GM12878 (cell line): Measurements from ENCODE around the gene TTC22. TPM values are rescaled to one million over a fixed set of nuclear protein-coding genes. Genes with fewer than 3 reads are reported as not detected.

ENCODE experiments used
- BACH1 ChIP-seq: fragments of 450-650 bp; IDR thresholded peaks from 2 replicates; pipeline ENCODE4 v1.6.1; 2017; ENCODE audit warnings: mild to moderate bottlenecking, borderline replicate concordance
- BHLHE40 ChIP-seq, 2 experiments: fragments of 450-650 bp in 1 of 2; IDR thresholded peaks; 2 replicates each; pipeline ENCODE4 v1.6.1; 2011 to 2017; ENCODE audit warnings: low read depth in 2 of 2, borderline replicate concordance in 1 of 2, improper control_type of control experiment in 1 of 2, low read length in 1 of 2, mild to moderate bottlenecking in 1 of 2
- DPF2 ChIP-seq: fragments of 450-650 bp; IDR thresholded peaks from 2 replicates; pipeline ENCODE4 v1.6.1; 2017; ENCODE audit warnings: mild to moderate bottlenecking
- EP300 ChIP-seq, 2 experiments: fragments of 150-350 bp in 1 of 2; IDR thresholded peaks; 2 replicates each; pipeline ENCODE4 v1.6.1; 2011 to 2012; ENCODE audit warnings: low read depth in 2 of 2, low read length in 2 of 2, borderline replicate concordance in 1 of 2, improper control_type of control experiment in 1 of 2, inconsistent platforms in 1 of 2; ENCODE audit not compliant: control insufficient read depth in 1 of 2
- HCFC1 ChIP-seq: fragments of 150-350 bp; IDR thresholded peaks from 2 replicates; pipeline ENCODE4 v1.6.1; 2014; ENCODE audit warnings: low read length
- IKZF1 ChIP-seq: fragments of 450-650 bp; conservative IDR thresholded peaks from 2 replicates; pipeline ENCODE4 v1.6.1; 2017; ENCODE audit warnings: antibody characterized with exemption, mild to moderate bottlenecking
- IKZF2 ChIP-seq, 2 experiments: fragments of 450-650 bp; IDR thresholded peaks; 2 replicates each; pipeline ENCODE4 v1.6.1; 2017; ENCODE audit warnings: mild to moderate bottlenecking in 2 of 2, moderate library complexity in 2 of 2
- JUNB ChIP-seq: IDR thresholded peaks from 2 replicates; pipeline ENCODE4 v1.6.1; 2016; ENCODE audit warnings: antibody characterized with exemption, mild to moderate bottlenecking
- LARP7 ChIP-seq: fragments of 450-650 bp; IDR thresholded peaks from 2 replicates; pipeline ENCODE4 v1.6.1; 2017; ENCODE audit warnings: mild to moderate bottlenecking
- NBN ChIP-seq: fragments of 450-650 bp; IDR thresholded peaks from 2 replicates; pipeline ENCODE4 v1.6.1; 2016
- NFYB ChIP-seq: IDR thresholded peaks from 2 replicates; pipeline ENCODE4 v1.6.1; 2011; ENCODE audit warnings: low read depth, mild to moderate bottlenecking, low read length, improper control_type of control experiment, moderate library complexity; ENCODE audit not compliant: insufficient read depth
- NR2C2 ChIP-seq: IDR thresholded peaks from 2 replicates; pipeline ENCODE4 v1.6.1; 2011; ENCODE audit warnings: borderline replicate concordance, low read depth; ENCODE audit not compliant: control insufficient read depth, insufficient read length
- NR2F1 ChIP-seq: fragments of 450-650 bp; conservative IDR thresholded peaks from 2 replicates; pipeline ENCODE4 v1.6.1; 2017; ENCODE audit warnings: mild to moderate bottlenecking
- NRF1 ChIP-seq: conservative IDR thresholded peaks from 2 replicates; pipeline ENCODE4 v1.6.1; 2011; ENCODE audit warnings: mild to moderate bottlenecking, low read depth, low read length, improper control_type of control experiment
- RAD21 ChIP-seq: IDR thresholded peaks from 2 replicates; pipeline ENCODE4 v1.6.1; 2011; ENCODE audit warnings: mild to moderate bottlenecking, low read depth, low read length, moderate library complexity; ENCODE audit not compliant: insufficient read depth
- RCOR1 ChIP-seq: conservative IDR thresholded peaks from 2 replicates; pipeline ENCODE4 v1.6.1; 2012; ENCODE audit warnings: low read depth, low read length, improper control_type of control experiment
- RFX5 ChIP-seq: IDR thresholded peaks from 2 replicates; pipeline ENCODE4 v1.6.1; 2011; ENCODE audit warnings: low read depth, low read length, improper control_type of control experiment
- SMARCA5 ChIP-seq: fragments of 450-650 bp; IDR thresholded peaks from 2 replicates; pipeline ENCODE4 v1.6.1; 2017; ENCODE audit warnings: mild to moderate bottlenecking
- STAT1 ChIP-seq: fragments of 450-650 bp; conservative IDR thresholded peaks from 2 replicates; pipeline ENCODE4 v1.6.1; 2014; ENCODE audit warnings: antibody characterized with exemption, mild to moderate bottlenecking
- STAT3 ChIP-seq: IDR thresholded peaks from 2 replicates; pipeline ENCODE4 v1.6.1; 2011; ENCODE audit warnings: low read depth, low read length, improper control_type of control experiment
- TAF1 ChIP-seq: IDR thresholded peaks from 2 replicates; pipeline ENCODE4 v1.6.1; 2011; ENCODE audit warnings: mild to moderate bottlenecking, low read depth, low read length, borderline replicate concordance
- TCF3 ChIP-seq: IDR thresholded peaks from 2 replicates; pipeline ENCODE4 v1.6.1; 2012; ENCODE audit warnings: low read depth, mild to moderate bottlenecking, low read length, borderline replicate concordance; ENCODE audit not compliant: insufficient read depth
- YBX1 ChIP-seq: fragments of 450-650 bp; IDR thresholded peaks from 2 replicates; pipeline ENCODE4 v1.6.1; 2016; ENCODE audit warnings: antibody characterized with exemption
- ZBTB40 ChIP-seq: fragments of 450-650 bp; IDR thresholded peaks from 2 replicates; pipeline ENCODE4 v1.6.1; 2016; ENCODE audit warnings: mild to moderate bottlenecking, moderate library complexity, borderline replicate concordance
- ZNF24 ChIP-seq: fragments of 450-650 bp; IDR thresholded peaks from 2 replicates; pipeline ENCODE4 v1.6.1; 2017; ENCODE audit warnings: antibody characterized with exemption, mild to moderate bottlenecking
- polyA plus RNA-seq, 11 experiments: library from polyadenylated mRNA; depleted of rRNA in 4 of 11; unstranded in 6 of 11; stranded (reverse) in 5 of 11; fragments of >200 nt; fragmentation: Nextera tagmentation in 4 of 11; fragmentation: Illumina TruSeq in 1 of 11; extraction: Ambion mirVana in 4 of 11; extraction: Trizol in 1 of 11; gene quantifications; 1 replicate in 1 of 11; 2 replicates in 10 of 11; pipeline versions ENCODE4 v1.2.1 to v1.2.3, GENCODE V29; 2011 to 2016; ENCODE audit warnings: inconsistent platforms in 2 of 11, missing spikeins in 2 of 11, low read depth in 1 of 11
- total RNA-seq, 4 experiments: library from RNA; depleted of rRNA in 3 of 4; stranded (reverse); fragments of >200 nt in 3 of 4; fragmentation: Illumina TruSeq in 1 of 4; extraction: Trizol in 1 of 4; gene quantifications; 2 replicates each; pipeline versions ENCODE4 v1.2.1 to v1.2.3, GENCODE V29; 2013 to 2021
- TF ChIP-seq, protein P1 (sequence below): fragments of 450-650 bp; conservative IDR thresholded peaks from 2 replicates; pipeline ENCODE4 v1.6.1; 2017; ENCODE audit warnings: mild to moderate bottlenecking, moderate library complexity

TTC22 gene
- total and polyA plus RNA-seq, 10 of the 15 experiments (the other 5 are each of a cell fraction or from before 2014, with no cell fraction given) = 0.64 to 5.1 (median 1.9) TPM

- TF ChIP-seq, protein P1, sequence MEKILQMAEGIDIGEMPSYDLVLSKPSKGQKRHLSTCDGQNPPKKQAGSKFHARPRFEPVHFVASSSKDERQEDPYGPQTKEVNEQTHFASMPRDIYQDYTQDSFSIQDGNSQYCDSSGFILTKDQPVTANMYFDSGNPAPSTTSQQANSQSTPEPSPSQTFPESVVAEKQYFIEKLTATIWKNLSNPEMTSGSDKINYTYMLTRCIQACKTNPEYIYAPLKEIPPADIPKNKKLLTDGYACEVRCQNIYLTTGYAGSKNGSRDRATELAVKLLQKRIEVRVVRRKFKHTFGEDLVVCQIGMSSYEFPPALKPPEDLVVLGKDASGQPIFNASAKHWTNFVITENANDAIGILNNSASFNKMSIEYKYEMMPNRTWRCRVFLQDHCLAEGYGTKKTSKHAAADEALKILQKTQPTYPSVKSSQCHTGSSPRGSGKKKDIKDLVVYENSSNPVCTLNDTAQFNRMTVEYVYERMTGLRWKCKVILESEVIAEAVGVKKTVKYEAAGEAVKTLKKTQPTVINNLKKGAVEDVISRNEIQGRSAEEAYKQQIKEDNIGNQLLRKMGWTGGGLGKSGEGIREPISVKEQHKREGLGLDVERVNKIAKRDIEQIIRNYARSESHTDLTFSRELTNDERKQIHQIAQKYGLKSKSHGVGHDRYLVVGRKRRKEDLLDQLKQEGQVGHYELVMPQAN = peak; percentile 15; the same call in 1 of the 2 replicates
- TF ChIP-seq STAT1 (no peak), NR2F1 (no peak), TCF3 (peak; percentile 34; the same call in 1 of the 2 replicates), LARP7 (peak; percentile 65; the same call in 1 of the 2 replicates), RFX5 (no peak), YBX1 (no peak), IKZF1 (peak; percentile 64), TAF1 (0 out of 2 replicates have a peak, but pooled peaks have one; percentile 17), RAD21 (peak; percentile 55), DPF2 (0 out of 2 replicates have a peak, but pooled peaks have one; percentile 48), BHLHE40 (IDR thresholded peaks at IDR 0.05; ENCODE audit: borderline replicate concordance in 1 of 2, low read depth in 2 of 2, low read length in 1 of 2) (no peak; a peak in 1 of 4 replicates), ZNF24 (no peak), HCFC1 (no peak), JUNB (no peak), STAT3 (no peak), NR2C2 (no peak), IKZF2 (IDR thresholded peaks at IDR 0.05) (peak in 1 of 2 experiments; percentile 46; a peak in 1 of 4 replicates), EP300 (IDR thresholded peaks at IDR 0.05; ENCODE audit: borderline replicate concordance in 1 of 2, control insufficient read depth in 1 of 2, low read depth in 2 of 2, low read length in 2 of 2) (no peak), RCOR1 (no peak), BACH1 (peak; percentile 71; the same call in 1 of the 2 replicates), ZBTB40 (no peak), NBN (peak; percentile 82; the same call in 1 of the 2 replicates), NRF1 (no peak), SMARCA5 (peak; percentile 59; the same call in 1 of the 2 replicates), NFYB (no peak)
Measured at GRCh38 chr1:54800899-54801759, at the start of gene TTC22 (continued).
